Anterior cingulate cortex (tissue), 58 donors: ENCODE results near the gene GRIK2.

Experiments used
- DNase-seq, 58 donors: peaks; one replicate each; lab custom pipeline; 2025; lab: John Stamatoyannopoulos, UW

Gene GRIK2

DNA sequence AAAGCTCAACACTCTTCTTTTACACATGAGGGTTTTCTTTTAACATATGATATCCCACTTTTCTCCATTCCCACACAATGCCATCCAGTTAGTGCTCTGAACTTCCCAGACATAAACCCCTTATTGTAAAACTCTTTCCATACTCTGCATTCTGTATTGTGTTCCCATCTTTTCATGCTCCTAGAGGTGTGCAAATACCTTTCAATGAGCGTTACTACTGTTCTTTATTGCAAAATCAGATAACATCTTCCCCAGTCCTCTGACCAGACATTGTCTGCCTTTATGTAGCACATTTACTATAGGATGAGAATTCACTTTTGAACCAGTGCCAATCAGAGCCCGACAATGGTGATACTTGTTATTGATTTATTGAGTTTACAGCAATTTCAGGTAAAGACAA, 296.2 kb downstream of the GRIK2 start:
- DNase-seq, result no peak

- no peak for DNase-seq
Observed at GRCh38 chr6:101700655-101701054, 307.1 kb downstream of the GRIK2 start.

GRCh38 chr6:101703311-101703710, 309.8 kb downstream of the GRIK2 start:
- no peak for DNase-seq

DNA sequence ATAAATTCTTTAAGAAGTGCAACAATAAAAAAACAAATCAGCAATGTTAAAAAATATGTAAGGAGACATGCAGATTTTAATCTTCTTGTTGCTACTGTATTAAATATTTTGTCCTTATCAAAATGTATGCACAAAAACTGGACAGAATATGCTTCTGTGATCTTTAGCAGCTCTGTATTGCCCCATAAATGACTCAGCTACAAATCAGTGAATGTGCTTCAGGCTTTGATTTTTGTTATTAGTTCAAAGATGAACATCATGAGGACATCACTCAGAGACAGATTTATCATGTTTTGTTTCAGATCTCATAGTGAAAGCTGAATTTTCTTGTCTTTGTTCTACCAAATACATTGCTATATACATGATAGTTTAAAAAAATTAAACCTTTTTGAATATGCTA, 312.4 kb downstream of the GRIK2 start:
- DNase-seq, result no peak

GRCh38 chr6:101706576-101706975, 313.1 kb downstream of the GRIK2 start:
- DNase-seq, result no peak

DNA sequence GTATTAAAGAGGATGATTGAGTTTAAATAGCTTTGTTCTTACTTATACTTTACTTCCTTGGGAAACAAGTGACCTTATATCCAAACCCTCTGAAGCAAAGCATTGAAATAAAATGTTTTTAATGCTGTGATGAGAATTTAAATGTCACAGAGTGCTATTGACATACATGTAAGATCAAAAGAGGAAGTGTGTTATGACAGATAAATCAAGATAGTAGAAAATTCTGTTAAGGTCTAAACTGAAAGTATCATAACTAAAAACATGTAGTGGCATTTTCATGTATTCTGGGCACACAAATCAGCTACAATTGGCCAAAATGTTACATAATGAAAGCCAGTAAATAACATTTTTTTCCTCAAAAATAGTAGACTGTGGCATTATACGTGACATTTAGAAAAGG, 318.0 kb downstream of the GRIK2 start:
- no peak for DNase-seq

GRCh38 chr6:101716387-101716786, 322.9 kb downstream of the GRIK2 start:
- DNase-seq, result no peak

DNA sequence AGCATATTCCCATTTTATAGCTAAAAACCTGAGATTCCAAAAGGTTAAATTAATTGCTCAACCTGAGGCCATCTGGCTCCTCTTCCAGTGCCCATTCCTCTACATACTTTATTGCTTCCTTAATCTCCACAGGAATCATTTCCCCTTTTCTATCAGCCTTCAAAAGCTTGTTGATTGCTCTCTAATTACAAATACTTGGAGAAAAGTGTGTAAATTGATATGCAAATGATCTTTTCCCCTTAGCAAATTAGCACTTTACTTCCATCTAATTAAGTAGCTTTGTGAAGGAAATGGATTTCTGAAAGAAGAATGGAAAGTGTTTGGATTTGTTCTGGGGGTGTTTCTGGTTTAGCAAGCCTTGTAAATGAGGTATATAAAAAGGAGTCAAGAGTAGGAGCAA, 323.3 kb downstream of the GRIK2 start:
- DNase-seq, result no peak

DNA sequence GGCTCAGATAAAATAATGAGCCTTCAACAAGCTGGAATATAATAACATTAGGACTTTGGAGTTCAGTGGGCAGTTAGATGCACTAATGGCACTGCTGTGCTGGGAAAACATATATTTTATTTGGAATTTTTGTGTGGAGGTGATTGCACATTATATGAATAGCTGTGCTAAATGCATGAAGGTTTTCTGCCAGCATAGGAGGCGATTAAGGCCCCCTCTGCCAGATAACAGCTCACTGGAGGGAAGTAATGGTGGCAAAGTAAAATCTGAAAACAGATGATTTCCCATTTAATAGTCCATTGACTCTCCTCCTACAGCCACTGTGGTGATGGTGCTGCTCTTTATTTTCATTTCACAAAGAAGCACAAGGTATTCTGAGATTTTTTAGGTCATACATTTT, 326.0 kb downstream of the GRIK2 start:
- no peak for DNase-seq

DNA sequence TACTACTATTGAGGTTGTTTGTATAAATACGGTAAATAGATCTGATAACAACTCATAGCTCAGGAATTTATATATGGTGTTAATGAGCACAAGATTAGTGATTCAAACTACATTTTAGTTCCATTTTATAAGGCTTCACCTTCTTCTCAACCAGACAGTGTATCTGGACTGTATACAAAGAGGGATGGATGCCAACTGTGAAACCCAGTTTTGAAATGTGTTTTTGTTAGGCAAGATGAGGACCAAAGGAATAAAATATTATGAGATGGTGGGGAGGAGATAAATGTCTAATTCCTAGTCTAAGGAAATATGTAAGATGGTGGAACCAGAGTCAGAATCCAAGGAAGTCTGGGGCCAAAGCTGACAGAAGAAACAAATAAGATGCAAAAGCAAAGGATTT, 329.0 kb downstream of the GRIK2 start:
- no peak for DNase-seq

DNA sequence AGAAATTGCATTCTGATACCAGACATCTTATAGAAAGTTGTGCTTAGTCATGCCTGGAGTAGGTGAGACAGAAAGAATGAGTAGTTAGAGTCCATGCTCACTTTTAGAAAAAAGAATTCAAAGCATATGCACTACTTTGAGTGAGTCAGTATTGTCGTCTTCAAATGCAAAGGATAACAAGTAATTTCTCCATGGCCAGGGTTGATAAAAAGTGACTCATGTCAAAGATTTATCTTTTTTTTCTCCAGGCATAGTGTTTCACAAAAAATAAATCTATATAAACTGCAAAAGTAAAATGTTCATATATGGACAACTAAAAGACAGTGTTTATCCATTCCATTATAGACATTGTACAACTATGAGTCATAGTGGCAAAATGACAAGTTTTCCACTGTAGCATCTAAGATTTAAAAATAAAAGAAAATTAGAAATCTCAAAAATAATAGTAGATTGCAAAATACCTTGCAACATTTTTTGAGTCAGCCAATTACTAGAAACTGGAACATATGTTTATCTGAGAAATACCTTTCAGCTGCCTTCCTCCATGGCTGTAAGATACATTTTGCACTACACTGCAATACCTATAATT, 329.6 kb downstream of the GRIK2 start:
- no peak for DNase-seq

GRCh38 chr6:101728388-101728787, 334.9 kb downstream of the GRIK2 start:
- DNase-seq, result no peak

GRCh38 chr6:101728956-101729355, 335.4 kb downstream of the GRIK2 start:
- no peak for DNase-seq

DNA sequence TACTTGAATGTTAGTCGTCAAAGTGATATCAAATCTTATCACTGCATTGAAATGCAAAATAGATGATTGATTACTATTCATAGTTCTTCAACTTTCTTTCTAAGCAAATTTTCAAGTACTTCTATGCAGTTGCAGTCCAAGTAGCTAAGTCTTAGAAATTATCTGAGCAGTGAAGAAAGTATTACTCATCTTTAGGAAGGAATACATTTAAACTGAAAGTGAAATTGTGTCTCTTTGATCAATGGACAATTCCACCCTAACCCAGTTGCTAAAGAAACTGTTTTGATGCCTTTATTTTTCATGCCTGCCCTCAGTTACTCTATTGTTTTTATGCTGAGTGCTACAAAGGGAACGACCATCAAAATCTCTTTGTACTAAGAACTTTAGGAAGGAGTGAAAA, 337.4 kb downstream of the GRIK2 start:
- no peak for DNase-seq

- no peak for DNase-seq
Observed at GRCh38 chr6:101733899-101734298, 340.4 kb downstream of the GRIK2 start.

GRCh38 chr6:101738481-101738880, 345.0 kb downstream of the GRIK2 start:
- no peak for DNase-seq

DNA sequence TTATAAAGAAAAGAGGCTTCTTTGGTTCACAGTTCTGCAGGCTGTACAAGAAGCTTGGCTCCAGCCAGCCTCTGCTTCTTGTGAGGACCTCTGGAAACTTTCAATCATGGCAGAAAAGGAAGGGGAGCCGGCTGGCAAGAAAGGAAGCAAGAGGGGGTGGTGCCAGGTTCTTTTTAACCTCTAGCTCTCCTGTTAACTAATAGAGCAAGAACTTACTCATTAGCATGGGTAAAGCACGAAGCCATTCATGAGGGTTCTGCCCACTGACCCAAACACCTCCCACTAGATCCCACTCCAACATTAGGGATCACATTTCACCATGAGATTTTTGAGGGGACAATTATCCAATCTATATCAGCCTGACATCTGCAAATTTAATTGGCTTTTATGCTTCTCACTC, 347.1 kb downstream of the GRIK2 start:
- DNase-seq, result no peak

DNA sequence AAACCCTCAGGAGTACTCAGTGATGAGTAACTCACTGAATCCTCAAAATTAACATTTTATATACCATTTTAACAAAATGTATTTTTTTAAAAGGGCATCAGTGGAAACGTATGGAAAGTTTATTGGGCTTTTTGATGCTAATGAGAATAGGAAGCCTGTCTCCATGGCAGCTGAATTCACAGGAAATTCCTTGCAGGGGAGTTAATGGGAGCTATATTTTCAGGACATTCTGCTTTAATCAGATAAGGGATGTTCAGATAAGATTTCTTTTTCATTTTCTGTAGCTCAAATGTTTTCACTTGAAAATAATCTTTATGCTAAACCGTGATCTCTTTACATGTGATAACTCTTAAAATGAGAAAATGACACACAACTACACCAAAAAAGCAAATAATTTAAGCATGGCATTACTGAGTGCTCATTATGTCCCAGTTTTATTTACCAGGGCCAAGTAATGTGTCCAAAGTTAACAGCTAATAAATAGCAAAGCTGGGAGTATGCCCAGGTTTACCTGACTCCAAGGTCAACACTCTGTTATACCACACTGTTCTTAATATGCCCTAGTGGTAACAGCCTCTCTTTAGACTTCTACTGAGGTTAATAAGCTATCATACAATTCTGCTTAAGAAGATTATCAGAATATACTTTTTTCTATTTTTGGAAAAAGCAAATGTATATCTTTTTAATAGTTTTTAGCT, 348.1 kb downstream of the GRIK2 start:
- no peak for DNase-seq

DNA sequence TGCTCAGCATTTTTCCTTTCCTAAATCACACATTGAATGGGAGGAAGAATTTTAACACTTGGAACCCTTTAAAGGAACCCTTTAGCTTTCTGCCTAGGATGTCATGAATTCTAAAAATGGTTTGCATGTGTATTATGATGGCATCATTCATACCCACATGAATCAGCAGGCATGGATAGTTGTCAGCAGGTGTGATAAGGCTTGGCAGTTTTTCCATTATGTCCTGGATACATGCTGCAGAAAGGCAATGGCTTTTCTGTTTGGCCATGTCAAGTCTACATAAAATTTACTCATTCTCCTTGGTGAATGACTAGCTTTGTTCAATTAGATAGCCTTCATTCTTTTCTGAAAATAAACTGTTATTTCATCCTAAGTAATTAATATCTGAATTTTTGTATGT, 353.7 kb downstream of the GRIK2 start:
- no peak for DNase-seq

DNA sequence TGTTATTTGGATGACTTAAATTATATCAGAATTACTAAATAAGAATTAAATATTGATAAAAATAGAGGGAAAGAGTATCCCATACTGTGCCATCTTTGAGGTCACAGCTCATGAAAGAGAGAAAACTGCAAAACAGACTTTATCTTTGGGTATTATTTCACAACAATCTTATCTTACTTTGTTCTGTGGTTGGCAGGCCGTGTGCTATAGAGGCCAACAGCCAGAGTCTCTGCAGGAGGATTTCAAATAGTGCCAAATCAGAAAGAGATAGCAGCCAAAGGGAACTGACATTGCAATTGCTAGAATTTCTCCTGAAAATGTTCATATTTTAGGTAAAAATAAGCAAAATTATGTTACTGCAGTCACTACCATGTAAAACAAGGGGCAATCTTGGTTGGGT, 354.2 kb downstream of the GRIK2 start:
- DNase-seq, result no peak

DNA sequence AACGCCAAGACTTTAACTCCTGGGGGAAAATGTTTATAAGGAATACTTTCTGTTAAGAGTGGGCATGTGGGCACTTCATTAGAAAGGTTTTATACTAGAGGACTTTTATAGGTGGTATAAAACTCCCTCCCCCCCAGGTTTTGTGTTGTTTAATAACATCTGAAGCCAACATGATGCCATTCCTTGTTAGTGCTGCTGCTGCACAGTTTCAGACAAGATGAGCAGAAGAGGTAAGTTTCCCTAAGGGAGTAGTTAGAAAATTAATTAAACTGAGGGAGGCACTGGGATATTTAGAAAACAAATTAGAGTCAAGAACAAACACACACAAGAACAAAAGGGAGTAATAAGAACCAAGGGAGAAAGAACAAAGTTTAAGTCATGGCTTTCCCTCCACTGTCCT, 362.4 kb downstream of the GRIK2 start:
- DNase-seq, result no peak

DNA sequence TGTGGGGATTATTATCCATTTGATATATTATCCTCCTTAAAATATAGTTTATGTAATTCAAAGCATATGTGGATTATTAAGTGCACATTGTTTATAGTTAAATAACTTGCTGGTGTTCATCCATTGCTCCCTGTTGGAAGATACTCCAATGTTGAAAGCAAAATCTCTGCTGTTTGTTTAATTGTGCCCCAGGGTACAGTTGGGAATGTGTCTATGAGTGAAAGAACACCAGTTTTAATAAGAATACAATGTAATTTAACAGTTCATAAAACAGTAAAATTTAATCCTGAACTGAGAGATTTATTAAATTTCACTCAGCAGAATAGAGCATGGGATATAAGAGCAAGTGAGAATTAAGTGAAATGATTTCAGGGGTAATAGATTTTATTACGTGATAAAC, 364.9 kb downstream of the GRIK2 start:
- DNase-seq, result no peak
